Stimulated activated naive B cell treated with anti-CD40 and anti-IgM and Interleukin-4, amounts not matched to agents 10 μg/mL and 1 μg/mL and 100 μg/mL, for 72 hours (primary cell): Measurements from ENCODE around the gene PARG.
"Not testable (repeated sequence)": the region's sequence is repeated elsewhere in the genome, so short reads cannot be mapped to it uniquely, and the experiment has no call there.

Experiments used
- ATAC-seq, 2 donors: fragments of 150-1000 bp; cut with Tn5 transposase; replicated peaks; 2 replicates each; pipeline ENCODE4 v1.10.0; 2021; ENCODE audit warnings: moderate library complexity in 1 of 2
- DNase-seq: peaks from one replicate; pipeline ENCODE4 v3.0.0; 2021
- H3K27ac Mint-ChIP-seq: one replicate; pipeline ENCODE4 v1.8.0; 2022; ENCODE audit warnings: mild to moderate bottlenecking, mixed read lengths
- H3K27me3 Mint-ChIP-seq, 2 donors: one replicate each; pipeline ENCODE4 v1.8.0; 2022; ENCODE audit warnings: mixed read lengths in 2 of 2
- H3K36me3 Mint-ChIP-seq, 2 donors: one replicate each; pipeline ENCODE4 v1.8.0; 2022; ENCODE audit warnings: mixed read lengths in 2 of 2, mild to moderate bottlenecking in 1 of 2
- H3K4me1 Mint-ChIP-seq, 2 donors: one replicate each; pipeline ENCODE4 v1.8.0; 2022; ENCODE audit warnings: mixed read lengths in 2 of 2, mild to moderate bottlenecking in 1 of 2
- H3K4me3 Mint-ChIP-seq, 2 donors: one replicate each; pipeline ENCODE4 v1.8.0; 2022; ENCODE audit warnings: mild to moderate bottlenecking in 2 of 2, mixed read lengths in 2 of 2, moderate library complexity in 1 of 2
- H3K9me3 Mint-ChIP-seq, 2 donors: one replicate each; pipeline ENCODE4 v1.8.0; 2022; ENCODE audit warnings: mixed read lengths in 2 of 2, mild to moderate bottlenecking in 1 of 2

PARG gene

GRCh38 chr10:49830016-49830415 lies 111.8 kb downstream of the PARG start:
- no peak overlapping the region for H3K4me3 Mint-ChIP-seq

GRCh38 chr10:49827297-49827696 lies 114.5 kb downstream of the PARG start:
- H3K27me3 Mint-ChIP-seq = no peaks in the 10 kb centered on the region
- H3K36me3 Mint-ChIP-seq = peaks cover 41 to 54% of the 10 kb centered on the region in 2 donors
- peaks cover 0 to 1% of the 10 kb centered on the region in 2 donors for H3K9me3 Mint-ChIP-seq
- no peak overlapping the region for H3K4me3 Mint-ChIP-seq
- H3K4me1 Mint-ChIP-seq = peaks cover 6 to 8% of the 10 kb centered on the region in 2 donors
- peak overlapping the region; percentile 4 for H3K27ac Mint-ChIP-seq
- ATAC-seq = no peak
- no peak for DNase-seq

More at GRCh38 chr10:49830016-49830415, 111.8 kb downstream of the PARG start:
- Mint-ChIP-seq H3K27me3 (no peaks in the 10 kb centered on the region), H3K36me3 (peaks cover 39 to 56% of the 10 kb centered on the region in 2 donors), H3K27ac (no peak overlapping the region), H3K9me3 (peaks cover 0 to 1% of the 10 kb centered on the region in 2 donors), H3K4me1 (peaks cover 6 to 8% of the 10 kb centered on the region in 2 donors)
- ATAC-seq (no peak), DNase-seq (no peak)

DNA sequence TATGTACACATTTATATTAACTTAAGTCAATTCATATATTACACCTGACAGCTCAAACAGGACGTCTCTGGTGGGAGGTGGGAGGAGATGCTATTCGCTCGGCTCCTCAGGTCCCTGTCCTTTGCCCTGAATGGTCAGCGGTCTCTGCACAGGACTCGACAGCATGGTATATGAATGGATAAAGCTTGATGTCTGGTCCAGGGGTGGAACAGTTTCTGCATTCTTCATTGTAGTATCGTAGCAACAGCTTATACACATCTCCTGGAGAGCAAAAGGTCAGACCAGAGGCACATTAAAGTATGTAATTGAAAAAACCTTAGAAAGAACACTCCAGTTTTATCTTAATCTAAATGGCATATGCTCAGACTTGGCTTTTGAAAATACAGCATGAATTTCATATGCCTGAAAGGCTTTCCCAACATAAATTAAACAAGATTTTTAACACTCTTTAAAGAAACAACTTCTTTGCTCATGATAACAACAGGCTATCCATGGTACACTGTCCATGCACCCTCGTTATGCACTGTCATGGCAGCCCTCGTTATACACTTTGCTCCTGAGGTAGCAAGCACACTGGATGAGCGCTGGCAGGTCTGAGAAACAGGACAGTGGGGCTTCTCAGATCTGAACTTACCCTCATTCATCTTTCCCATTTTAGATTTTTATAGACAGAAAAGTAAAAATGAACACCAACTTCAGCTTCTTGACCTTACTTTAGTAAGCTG lies 122.4 kb downstream of the PARG start:
- Mint-ChIP-seq H3K9me3 (no peaks in the 10 kb centered on the region), H3K27me3 (no peaks in the 10 kb centered on the region), H3K4me1 (no peaks in the 10 kb centered on the region), H3K4me3 (no peak overlapping the region), H3K27ac (no peak overlapping the region), H3K36me3 (peaks cover 47 to 63% of the 10 kb centered on the region in 2 donors)
- ATAC-seq (no peak), DNase-seq (no peak)

- Mint-ChIP-seq H3K27me3 (no peaks in the 10 kb centered on the region), H3K9me3 (no peaks in the 10 kb centered on the region), H3K27ac (no peak overlapping the region), H3K36me3 (peaks cover 48 to 68% of the 10 kb centered on the region in 2 donors), H3K4me1 (no peaks in the 10 kb centered on the region), H3K4me3 (no peak overlapping the region)
- DNase-seq (no peak), ATAC-seq (no peak)
Measured at GRCh38 chr10:49817845-49818244, 124.0 kb downstream of the PARG start.

GRCh38 chr10:49803988-49804387 lies 137.8 kb downstream of the PARG start:
- no peaks in the 10 kb centered on the region for H3K36me3 Mint-ChIP-seq
- no peak overlapping the region for H3K27ac Mint-ChIP-seq
- DNase-seq = no peak
- H3K9me3 Mint-ChIP-seq = peaks cover 5 to 6% of the 10 kb centered on the region in 2 donors
- H3K4me3 Mint-ChIP-seq = no peak overlapping the region
- ATAC-seq = no peak
- peaks cover 0 to 8% of the 10 kb centered on the region in 2 donors for H3K27me3 Mint-ChIP-seq
- H3K4me1 Mint-ChIP-seq = no peaks in the 10 kb centered on the region

DNA sequence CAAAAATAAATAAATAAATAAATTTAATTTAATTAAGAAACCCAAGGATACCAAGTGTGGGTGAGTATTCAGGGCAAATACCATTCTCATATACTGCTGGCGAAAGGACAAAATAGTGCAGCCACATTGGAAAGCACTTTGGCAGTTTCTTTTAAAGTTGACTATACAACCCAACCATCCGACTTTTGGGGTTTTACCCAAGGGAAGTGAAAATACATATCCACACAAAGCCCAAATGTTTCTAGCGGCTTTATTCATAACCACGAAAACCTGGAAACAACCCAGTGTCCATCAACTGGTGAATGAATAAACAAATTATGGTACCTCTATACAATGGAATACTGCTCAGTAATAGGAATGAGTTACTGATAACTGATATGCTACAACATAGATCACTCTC lies 143.6 kb downstream of the PARG start:
- Mint-ChIP-seq H3K36me3 (no peaks in the 10 kb centered on the region), H3K4me3 (no peak overlapping the region), H3K27me3 (peaks cover 4 to 8% of the 10 kb centered on the region in 2 donors), H3K9me3 (no peaks in the 10 kb centered on the region), H3K27ac (no peak overlapping the region), H3K4me1 (no peaks in the 10 kb centered on the region)
- DNase-seq (no peak), ATAC-seq (no peak)

DNA sequence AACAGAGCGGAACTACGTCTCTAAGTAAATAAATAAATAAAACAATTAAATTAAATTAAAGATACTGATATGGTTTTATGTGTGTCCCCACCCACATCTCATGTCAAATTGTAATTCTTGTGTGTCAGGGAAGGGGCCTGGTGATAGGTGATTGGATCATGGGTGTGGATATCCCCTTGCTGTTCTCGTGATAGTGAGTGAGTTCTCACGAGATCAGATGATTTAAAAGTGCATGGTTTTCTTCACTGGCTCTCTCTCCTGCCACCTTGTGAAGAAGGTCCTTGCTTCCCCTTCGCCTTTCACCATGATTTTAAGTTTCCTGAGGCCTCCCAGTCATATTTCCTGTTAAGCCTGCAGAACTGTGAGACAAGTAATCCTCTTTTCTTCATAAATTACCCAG lies 150.7 kb downstream of the PARG start:
- Mint-ChIP-seq H3K9me3 (no peaks in the 10 kb centered on the region), H3K36me3 (no peaks in the 10 kb centered on the region), H3K4me3 (no peak overlapping the region), H3K4me1 (no peaks in the 10 kb centered on the region), H3K27me3 (peaks cover 0 to 4% of the 10 kb centered on the region in 2 donors), H3K27ac (no peak overlapping the region)
- no peak for DNase-seq
- no peak for ATAC-seq

- Mint-ChIP-seq H3K4me1 (no peaks in the 10 kb centered on the region), H3K27me3 (peaks cover 9 to 16% of the 10 kb centered on the region in 2 donors), H3K9me3 (no peaks in the 10 kb centered on the region), H3K4me3 (no peak overlapping the region), H3K27ac (no peak overlapping the region), H3K36me3 (no peaks in the 10 kb centered on the region)
- ATAC-seq = no peak
- DNase-seq = no peak
Measured at GRCh38 chr10:49784681-49785080, 157.1 kb downstream of the PARG start.

DNA sequence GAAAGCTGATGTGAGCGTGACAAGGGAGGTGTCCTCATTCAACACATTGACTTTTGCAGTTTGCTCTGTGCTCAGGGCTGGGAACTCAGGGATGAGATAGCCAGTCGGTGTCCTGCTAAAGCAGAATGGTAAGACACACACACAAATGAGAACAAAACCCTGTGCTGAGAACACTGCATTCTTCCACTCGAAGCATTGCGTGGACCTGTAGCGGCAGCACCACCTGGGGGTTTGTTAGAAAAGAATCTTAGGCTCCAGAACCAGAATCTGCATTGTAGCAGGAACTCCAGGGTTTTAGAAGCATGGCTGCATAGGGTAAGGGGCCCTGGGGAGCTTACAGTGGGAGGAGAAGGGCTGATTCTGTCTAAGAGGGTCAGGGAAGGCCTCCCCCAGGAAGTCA lies 158.2 kb downstream of the PARG start:
- Mint-ChIP-seq H3K27ac (no peak overlapping the region), H3K27me3 (peaks cover 13 to 20% of the 10 kb centered on the region in 2 donors), H3K9me3 (no peaks in the 10 kb centered on the region), H3K36me3 (no peaks in the 10 kb centered on the region), H3K4me3 (no peak overlapping the region), H3K4me1 (no peaks in the 10 kb centered on the region)
- no peak for ATAC-seq
- DNase-seq = no peak

GRCh38 chr10:49781247-49781646 lies 160.6 kb downstream of the PARG start:
- no peak overlapping the region for H3K27ac Mint-ChIP-seq
- no peaks in the 10 kb centered on the region for H3K9me3 Mint-ChIP-seq
- H3K27me3 Mint-ChIP-seq = peaks cover 13 to 20% of the 10 kb centered on the region in 2 donors
- H3K36me3 Mint-ChIP-seq = no peaks in the 10 kb centered on the region
- H3K4me3 Mint-ChIP-seq = no peak overlapping the region
- ATAC-seq = no peak
- H3K4me1 Mint-ChIP-seq = no peaks in the 10 kb centered on the region
- no peak for DNase-seq

DNA sequence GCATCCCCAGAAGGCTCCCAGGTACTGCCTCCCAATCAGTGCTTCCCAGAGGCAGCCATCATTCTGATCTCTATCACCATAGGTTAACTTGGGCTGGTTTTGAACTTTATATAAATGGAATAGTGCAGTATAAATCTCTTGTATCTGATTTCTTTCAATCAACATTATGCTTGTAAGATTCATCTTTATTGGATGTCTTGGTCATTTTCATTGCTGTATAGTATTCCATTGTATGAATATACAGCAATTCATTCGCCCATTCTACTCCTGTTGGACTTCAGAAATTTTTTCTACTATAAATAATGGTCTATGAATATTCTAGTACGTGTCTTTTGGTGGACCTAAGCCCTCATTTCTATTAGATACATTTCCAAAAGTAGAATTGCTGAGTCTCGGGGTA lies 163.6 kb downstream of the PARG start:
- Mint-ChIP-seq H3K4me1 (no peaks in the 10 kb centered on the region), H3K27ac (no peak overlapping the region), H3K36me3 (no peaks in the 10 kb centered on the region), H3K27me3 (peaks cover 9 to 11% of the 10 kb centered on the region in 2 donors), H3K9me3 (no peaks in the 10 kb centered on the region), H3K4me3 (no peak overlapping the region)
- DNase-seq (no peak), ATAC-seq (no peak)

GRCh38 chr10:49776851-49777250 lies 165.0 kb downstream of the PARG start:
- no peaks in the 10 kb centered on the region for H3K4me1 Mint-ChIP-seq
- no peak overlapping the region for H3K27ac Mint-ChIP-seq
- H3K36me3 Mint-ChIP-seq = no peaks in the 10 kb centered on the region
- no peak overlapping the region for H3K4me3 Mint-ChIP-seq
- peaks cover 18 to 23% of the 10 kb centered on the region in 2 donors for H3K27me3 Mint-ChIP-seq
- DNase-seq (no peak), ATAC-seq (no peak)
- H3K9me3 Mint-ChIP-seq = no peaks in the 10 kb centered on the region

DNA sequence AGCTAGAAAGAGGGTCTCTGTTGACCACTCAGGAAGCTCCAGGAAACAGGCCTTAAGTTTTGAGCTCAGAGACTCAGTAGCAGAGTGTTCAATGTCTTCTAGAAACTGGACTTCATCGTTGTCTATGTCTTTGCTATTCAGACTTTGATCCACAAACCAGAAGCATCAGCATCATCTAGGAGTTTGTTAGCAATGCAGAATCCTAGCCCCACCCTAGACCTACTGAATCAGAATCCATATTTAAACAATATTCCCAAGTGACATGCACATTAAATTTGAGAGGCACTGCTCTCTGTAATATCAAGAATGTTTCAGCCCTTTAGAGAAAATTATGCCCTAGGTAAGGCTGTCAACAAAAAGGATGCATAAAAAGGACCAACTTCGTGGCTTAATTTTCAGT lies 166.8 kb downstream of the PARG start:
- Mint-ChIP-seq H3K4me3 (no peak overlapping the region), H3K27me3 (peaks cover 20 to 26% of the 10 kb centered on the region in 2 donors), H3K4me1 (peaks cover 0 to 2% of the 10 kb centered on the region in 2 donors), H3K36me3 (no peaks in the 10 kb centered on the region), H3K9me3 (no peaks in the 10 kb centered on the region), H3K27ac (no peak overlapping the region)
- ATAC-seq = no peak
- no peak for DNase-seq

DNA sequence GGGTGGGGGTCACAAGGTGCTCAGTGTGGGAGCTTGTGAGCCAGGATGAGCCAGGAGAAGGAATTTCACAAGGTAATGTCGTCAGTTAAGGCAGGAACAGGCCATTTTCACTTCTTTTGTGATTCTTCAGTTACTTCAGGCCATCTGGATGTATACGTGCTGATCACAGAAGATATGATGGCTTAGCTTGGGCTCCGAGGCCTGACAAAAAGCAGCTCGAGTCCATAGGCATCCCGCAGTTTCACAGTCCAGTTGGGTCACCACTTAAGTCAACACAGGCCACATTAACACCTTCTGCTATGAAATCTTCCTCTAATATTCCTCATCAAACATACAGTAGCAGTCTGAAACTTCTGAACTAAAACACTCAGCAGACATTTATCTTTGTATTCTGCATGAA lies 168.9 kb downstream of the PARG start:
- not testable (repeated sequence) for H3K4me3 Mint-ChIP-seq, H3K36me3 Mint-ChIP-seq, H3K9me3 Mint-ChIP-seq, H3K27ac Mint-ChIP-seq, H3K4me1 Mint-ChIP-seq, DNase-seq, ATAC-seq
- H3K27me3 Mint-ChIP-seq = peaks cover 26 to 34% of the 10 kb centered on the region in 2 donors

DNA sequence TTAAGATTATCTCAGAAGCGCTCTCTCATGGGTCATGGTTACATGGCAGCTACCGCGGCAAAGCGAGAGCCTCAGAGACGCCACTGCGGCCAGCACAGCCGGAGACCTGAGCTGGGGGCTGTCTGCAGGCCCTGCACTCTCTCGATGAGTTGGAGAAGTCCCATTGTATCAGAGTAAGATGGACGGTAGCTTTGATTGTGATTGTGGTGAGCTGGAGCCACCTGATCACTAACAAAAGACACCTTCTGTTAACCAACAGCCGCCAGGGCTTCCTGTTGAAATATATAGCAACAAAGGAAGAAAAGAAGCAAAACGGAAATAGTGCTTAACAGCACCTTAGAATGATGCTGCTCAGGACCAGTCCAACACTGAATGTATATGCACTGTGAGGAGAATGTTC lies 170.8 kb downstream of the PARG start:
- Mint-ChIP-seq H3K9me3 (peaks cover 5 to 10% of the 10 kb centered on the region in 2 donors), H3K27me3 (peaks cover 42 to 53% of the 10 kb centered on the region in 2 donors)
- H3K4me3 Mint-ChIP-seq = not testable (repeated sequence)

More for the DNA sequence above, 170.8 kb downstream of the PARG start:
- not testable (repeated sequence) for ATAC-seq, H3K27ac Mint-ChIP-seq, H3K4me1 Mint-ChIP-seq, DNase-seq, H3K36me3 Mint-ChIP-seq
